Fibroblast of lung (primary cell): ENCODE results near the gene WDR49.

Source experiments
- CTCF ChIP-seq, 2 donors: IDR thresholded peaks in 1 of 2; conservative IDR thresholded peaks in 1 of 2; 1 replicate in 1 of 2; 2 replicates in 1 of 2; pipeline ENCODE4 v1.5.1; 2011 to 2012; ENCODE audit warnings: low read length in 2 of 2, control low read depth in 1 of 2, inconsistent platforms in 1 of 2, low read depth in 1 of 2, mild to moderate bottlenecking in 1 of 2
- EZH2 ChIP-seq: IDR thresholded peaks from 2 replicates; pipeline ENCODE4 v1.5.1; 2012; ENCODE audit warnings: low read length, control low read depth, mild to moderate bottlenecking; ENCODE audit errors: missing control alignments

DNA sequence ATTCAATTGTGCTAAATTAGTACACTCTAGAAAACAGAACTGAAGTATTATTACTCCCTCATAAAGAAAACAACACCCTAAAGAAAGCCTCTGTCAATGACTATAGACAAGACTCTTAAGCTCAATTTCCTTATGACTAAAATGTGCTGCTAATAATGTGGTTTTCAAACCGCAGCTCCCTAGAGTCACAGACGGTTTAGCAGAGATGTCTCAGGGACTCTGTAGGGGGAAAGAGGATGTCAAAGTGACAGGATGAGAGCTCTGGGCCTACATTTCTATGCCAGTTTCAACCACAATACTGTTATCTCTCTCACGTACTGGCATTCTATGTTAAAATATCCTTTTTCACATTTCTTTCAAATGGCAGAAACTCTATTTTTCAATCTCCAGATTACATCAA, 37.6 kb upstream of the WDR49 start:
- TF ChIP-seq CTCF (conservative IDR thresholded peaks at IDR 0.05 in 1 of 2, IDR thresholded peaks at IDR 0.05 in 1 of 2; ENCODE audit: low read depth in 1 of 2, low read length in 2 of 2) = no peak
- TF ChIP-seq EZH2 = no peak
